ENCODE measurements around the gene KDM4C.

DNA sequence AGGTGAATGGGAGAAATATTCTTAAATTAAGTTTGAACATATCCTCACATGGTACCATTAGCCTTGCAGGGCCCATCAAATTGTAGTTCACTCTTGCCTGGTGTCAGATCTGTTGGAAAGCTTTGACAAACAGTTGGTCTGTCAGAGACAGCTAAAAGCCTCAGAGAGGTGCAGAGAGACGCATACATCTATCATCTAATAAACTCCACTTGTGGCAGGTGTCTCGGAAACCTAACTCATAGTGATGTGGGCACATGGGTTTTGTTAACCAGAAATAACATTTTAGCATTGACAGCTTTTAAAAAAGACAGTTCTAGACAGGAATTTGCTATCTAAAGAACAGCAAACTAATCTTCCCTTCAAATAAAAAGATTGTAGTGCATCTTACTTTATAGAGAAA, 315.9 kb downstream of the KDM4C start:
- TF ChIP-seq, protein P1, sequence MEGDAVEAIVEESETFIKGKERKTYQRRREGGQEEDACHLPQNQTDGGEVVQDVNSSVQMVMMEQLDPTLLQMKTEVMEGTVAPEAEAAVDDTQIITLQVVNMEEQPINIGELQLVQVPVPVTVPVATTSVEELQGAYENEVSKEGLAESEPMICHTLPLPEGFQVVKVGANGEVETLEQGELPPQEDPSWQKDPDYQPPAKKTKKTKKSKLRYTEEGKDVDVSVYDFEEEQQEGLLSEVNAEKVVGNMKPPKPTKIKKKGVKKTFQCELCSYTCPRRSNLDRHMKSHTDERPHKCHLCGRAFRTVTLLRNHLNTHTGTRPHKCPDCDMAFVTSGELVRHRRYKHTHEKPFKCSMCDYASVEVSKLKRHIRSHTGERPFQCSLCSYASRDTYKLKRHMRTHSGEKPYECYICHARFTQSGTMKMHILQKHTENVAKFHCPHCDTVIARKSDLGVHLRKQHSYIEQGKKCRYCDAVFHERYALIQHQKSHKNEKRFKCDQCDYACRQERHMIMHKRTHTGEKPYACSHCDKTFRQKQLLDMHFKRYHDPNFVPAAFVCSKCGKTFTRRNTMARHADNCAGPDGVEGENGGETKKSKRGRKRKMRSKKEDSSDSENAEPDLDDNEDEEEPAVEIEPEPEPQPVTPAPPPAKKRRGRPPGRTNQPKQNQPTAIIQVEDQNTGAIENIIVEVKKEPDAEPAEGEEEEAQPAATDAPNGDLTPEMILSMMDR (IDR thresholded peaks at IDR 0.05), result no peak
- TF ChIP-seq POLR2A (IDR thresholded peaks at IDR 0.05; ENCODE audit: low read depth) (no peak), EP300 (IDR thresholded peaks at IDR 0.05) (no peak)
